HG03460 (cell line): ENCODE data around the gene CNN2.
"Not testable (repeated sequence)": the region's sequence is repeated elsewhere in the genome, so short reads cannot be mapped to it uniquely, and the experiment has no call there.

Experiments
- ATAC-seq: cut with Tn5 transposase; IDR thresholded peaks from one replicate; pipeline ENCODE4 v1.9.1; 2021; ENCODE audit not compliant: unreplicated experiment

Gene CNN2

DNA sequence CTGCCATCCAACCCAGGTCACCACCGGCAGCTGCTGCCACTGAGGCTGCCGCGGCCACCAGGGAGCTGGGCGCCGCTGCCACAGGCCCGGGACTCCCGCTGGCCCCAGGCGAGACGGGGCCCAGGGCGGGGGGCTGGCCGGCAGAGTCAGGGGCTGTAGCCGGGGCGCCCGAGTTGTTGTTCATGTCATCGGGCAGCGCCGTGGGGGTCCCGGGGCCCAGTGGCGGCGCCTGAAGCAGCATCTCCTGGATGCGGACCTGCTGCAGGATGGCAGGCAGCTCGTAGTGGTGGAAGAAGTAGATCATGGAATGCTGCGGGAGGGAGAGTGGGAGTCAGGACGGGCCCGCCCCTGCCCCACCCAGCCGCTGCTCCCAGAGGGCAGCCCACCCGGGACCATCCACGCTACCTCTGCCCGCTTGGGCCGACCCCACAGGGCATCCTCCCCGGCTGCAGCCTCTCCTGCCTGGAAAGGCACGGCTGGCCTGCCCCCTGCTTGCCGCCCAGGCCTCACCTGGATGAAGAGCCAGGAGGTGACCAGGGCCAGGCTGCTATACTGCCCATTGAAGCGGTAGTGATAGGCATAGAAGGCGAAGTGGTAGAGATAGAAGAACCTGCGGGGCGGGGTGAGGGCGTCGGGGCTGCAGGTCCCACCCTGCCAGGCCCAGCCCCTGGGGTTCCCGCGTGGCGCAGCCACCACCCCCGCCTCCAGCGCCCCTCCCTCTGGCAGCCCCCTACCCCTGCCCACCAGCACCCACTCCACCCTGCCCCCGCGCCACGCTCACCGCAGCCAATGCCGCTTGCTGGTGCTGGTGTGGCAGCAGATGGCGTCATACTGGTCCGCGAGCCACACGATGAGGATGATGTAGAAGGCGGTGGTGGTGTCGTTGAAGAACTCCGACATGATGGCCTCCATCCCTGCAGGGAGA, 15.6 kb upstream of the CNN2 start:
- no peak for ATAC-seq

DNA sequence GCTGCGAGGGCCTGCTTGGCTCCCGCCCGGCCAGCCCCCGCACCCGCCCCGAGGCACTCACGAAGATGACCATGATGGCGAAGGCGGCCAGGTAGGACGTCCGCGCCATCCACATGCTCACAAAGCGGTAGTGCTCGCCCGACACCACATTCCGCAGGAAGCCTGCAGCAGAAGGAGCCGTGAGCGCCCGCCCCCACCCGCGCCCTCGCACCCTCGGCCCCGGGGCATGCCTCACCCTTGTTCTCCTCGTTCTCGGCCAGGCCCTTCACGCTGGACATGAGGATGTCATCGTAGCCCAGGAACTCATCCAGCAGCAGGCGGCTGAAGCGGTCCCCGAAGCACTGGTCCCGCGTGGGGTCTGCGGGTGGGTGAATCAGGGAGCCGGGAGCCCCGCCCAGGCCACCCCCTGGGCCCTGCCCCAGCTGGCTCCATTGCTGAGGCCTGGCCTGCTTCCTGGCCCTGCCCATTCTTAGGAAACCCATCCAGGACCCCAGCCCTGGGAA, 14.5 kb upstream of the CNN2 start:
- no peak for ATAC-seq

DNA sequence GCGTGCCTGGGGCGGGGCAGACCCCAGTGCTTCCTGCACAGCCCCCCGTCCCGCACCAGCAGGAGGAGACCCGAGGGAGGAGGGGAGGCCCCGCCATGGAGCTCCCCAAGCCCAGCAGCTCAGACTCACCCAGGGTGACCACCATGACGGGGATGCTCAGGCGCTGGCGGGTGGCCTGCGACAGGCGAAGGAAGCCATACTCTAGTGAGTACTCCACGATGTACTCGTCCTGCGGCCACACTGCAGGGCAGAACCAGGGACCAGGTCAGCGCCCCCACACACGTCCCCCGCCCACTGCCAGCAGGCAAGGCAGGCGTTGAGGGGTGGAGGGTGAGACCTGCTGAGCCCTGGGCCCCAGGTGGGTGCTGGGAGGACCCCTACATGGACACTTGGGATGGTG, 14.1 kb upstream of the CNN2 start:
- no peak for ATAC-seq

GRCh38 chr19:1013218-1013617, 13.2 kb upstream of the CNN2 start:
- ATAC-seq, result no peak

- no peak for ATAC-seq
These were observed 12.0 kb upstream of the CNN2 start for GRCh38 chr19:1014161-1015060.

DNA sequence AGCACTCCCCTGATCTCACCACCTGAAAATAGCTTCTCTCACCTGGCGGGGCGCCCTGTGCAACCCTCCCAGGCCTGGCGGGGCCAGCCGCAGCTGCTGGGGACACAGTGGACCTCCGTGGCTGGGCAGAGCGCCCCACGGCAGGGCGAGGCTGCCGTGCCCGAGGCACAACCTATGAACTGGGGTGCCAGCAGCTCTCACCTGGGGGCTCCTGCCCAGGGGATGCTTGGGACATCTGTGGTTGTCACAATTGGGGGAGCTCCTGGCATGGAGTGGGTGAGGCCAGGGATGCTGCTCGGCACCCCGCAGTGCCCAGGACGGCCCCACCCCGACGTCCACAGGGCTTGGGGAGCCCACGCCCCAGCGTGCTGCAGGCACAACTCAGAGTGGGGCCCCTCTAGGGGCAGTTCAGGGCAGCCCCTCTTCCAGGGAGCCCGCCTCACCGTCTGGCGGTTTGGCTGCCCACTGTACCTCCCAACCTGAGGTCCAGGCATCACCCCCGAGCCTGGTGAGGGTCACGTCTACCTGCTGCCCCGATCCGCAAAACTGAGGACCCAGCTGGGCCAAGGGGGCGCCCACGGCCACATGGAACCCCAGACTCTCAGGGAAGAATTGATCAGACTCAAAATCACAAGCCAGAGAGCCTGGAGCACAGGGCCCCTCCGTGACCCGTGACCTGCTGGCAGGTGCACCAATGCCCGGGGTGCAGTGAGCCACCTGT, 11.2 kb upstream of the CNN2 start:
- no peak for ATAC-seq

- ATAC-seq, result no peak
These were observed 10.4 kb upstream of the CNN2 start for GRCh38 chr19:1015782-1016646.

GRCh38 chr19:1016647-1017114, 9.7 kb upstream of the CNN2 start:
- no peak for ATAC-seq

GRCh38 chr19:1017115-1017905, 9.1 kb upstream of the CNN2 start:
- ATAC-seq, result no peak

GRCh38 chr19:1017906-1018305, 8.5 kb upstream of the CNN2 start:
- no peak for ATAC-seq

DNA sequence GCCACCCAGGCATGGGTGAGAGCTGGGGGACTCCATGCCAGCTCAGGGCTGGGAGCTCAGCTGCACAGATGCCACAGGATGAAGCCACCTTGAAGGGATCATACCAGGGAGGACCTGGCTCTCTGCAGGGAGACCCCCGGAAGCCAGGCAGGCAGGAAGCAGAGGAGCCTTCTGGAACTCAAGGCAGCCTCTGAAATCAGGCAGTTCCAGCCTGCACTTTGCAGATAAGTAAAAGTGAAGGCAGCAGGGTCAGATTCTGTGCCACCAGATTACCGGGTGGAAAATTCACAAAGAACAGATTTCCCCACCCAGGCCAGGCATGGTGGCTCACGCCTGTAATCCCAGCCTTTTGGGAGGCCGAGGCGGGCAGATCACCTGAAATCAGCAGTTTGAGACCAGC, 8.0 kb upstream of the CNN2 start:
- ATAC-seq, result no peak

DNA sequence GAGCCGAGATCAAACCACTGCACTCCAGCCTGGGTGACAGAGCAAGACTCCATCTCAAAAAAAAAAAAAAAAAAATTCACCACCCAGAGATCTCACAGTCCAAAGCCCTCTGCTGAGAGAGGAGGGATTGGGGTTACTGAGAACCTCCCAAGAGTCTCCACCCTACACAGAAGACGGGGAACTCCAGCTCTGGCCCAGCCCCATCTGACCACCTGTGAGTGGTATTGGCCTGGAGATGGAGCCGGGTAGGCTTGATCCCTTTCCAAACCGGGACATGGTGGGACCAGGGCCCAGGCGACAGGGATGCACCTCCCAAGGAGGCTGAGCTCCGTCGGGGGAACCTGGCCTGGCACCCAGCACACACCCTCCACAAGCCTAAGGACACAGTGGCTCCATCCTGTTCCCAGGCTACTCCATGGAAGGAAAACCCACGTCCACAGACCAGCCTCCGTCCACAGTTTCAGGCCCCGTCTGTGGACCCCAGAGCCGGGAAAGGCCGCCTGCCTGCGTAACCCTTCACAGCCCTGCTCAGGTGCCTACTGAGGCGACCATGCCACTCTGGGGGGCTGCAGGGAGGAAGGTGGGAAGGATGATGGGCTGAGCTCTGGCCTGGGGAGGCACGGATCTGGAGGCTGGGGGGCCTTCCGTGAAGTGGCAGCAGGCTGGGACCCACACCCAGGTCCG, 7.3 kb upstream of the CNN2 start:
- ATAC-seq, result no peak

DNA sequence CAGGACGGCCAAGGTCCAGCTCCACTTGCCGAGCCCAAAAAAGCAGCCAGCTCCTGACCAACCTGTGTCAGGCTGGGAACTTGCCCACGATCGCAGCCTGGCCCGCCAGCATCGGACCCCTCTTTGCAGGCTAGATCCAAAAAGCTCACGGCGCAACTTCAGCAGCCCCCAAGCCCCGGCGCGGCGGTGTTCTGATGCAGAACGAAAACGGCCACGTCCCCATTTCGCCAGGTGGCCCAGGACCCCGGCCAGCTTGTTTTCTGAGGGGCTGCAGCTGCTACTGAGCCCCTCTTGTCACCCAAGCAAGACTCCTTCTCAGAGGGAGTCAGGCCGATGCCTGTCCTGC, 6.8 kb upstream of the CNN2 start:
- ATAC-seq, result no peak

DNA sequence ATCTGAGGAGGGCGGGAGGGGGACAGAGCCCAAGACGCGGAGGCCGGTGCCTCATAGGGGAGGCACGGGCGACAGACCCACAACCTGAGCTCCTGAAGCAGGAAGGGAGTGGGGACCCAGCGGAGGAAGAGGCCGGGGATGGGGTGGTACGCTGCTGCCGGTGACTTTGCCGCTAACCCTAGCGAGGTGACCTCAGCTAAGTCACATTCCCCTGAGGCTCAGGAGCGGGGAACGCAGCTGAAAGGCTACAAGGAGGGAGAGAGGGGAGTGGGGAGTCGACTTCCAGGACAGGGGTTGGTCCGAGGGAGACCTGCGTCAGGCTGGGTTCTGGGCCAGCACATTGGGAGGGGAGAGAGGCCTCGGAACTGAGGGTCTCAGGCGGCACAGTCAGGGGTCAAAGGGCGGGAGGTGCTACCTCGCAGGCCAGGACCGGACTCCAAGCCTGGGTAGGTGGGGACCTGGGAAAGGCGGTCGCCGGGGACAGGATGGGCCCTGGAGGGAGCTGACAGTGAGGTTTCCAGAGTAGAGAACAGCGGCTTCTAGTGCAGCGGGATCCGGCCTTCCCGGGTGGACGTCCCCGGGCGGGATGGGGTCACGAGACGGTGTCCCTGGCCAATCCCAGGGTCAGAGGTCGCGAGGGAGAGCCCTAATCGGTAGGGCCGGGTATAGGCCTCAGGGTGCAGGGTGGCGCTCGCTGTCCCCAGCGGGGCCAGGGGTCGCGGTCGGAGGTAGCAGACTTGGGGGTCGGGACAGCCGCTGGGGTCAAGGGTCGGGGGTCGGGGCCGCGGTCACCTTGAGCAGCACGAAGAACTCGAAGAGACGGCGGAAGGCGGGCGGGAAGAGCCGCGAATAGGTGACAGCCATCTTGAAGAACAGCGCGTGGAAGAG, 6.2 kb upstream of the CNN2 start:
- ATAC-seq, result no peak

DNA sequence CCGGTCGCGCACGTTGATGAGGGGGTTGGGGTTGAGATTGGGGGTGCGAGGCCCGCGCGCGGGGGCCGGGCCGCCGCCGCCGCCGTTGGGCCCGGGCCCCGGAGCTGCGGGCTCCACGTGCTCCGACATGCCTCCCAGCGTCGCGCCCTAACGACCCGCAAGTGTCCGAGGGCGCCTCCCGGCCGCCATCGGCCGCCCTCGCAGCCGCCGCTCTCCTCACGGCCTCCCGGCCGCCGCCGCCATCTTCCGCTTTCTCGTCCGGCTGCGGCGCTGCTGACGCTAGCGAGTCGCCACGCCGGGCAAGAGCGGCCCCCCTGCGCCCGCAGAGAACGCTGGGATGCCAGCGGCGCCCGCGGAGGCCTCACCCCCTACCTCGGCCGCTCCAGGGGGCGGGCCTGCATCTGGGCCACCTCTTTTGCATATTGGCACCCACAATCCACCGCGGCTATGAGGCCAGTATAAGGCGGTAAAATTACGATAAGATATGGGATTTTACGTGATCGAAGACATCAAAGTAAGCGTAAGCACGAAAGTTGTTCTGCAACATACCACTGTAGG, 5.5 kb upstream of the CNN2 start, which contains the start of gene TMEM259:
Gene TMEM259, minus strand, starts transcription at position 256 of the 558 bp plus-strand sequence. Its CDS starts 127 bp downstream, at position 129.
- ATAC-seq, result peak; percentile 70

GRCh38 chr19:1023883-1024188, 2.6 kb upstream of the CNN2 start:
- not testable (repeated sequence) for ATAC-seq

DNA sequence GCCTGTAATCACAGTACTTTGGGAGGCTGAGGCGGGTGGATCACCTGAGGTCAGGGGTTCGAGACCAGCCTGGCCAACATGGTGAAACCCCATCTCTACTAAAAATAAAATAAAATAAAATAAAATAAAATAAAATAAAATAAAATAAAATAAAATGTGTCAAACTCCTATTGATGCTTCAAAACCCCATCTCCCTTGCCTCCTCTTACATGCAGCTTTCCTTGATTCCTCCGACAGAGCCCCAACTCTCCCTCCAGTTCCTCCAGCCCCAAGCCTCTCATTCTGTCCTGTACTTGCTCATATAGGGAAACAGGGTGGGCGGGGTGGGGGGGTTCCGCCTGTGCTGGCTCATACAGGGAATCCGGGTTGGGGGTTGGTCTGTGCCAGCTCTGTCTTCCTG, 1.3 kb upstream of the CNN2 start:
- not testable (repeated sequence) for ATAC-seq
